SK-N-SH treated with all-trans-retinoic acid at 6 μM for 48 hours (cell line): ENCODE data around the gene MAPRE2.

Experiments used
- ARNTL ChIP-seq: fragments of 450-650 bp; formaldehyde crosslinking; IDR thresholded peaks from 2 replicates; pipeline ENCODE4 v1.5.0; 2020; ENCODE audit warnings: low read depth, mild to moderate bottlenecking, moderate library complexity, borderline replicate concordance
- GLIS3 ChIP-seq: fragments of 250-450 bp; sonication (Bioruptor Pico); IDR thresholded peaks from 2 replicates; pipeline ENCODE4 v1.5.0; 2020; ENCODE audit warnings: mild to moderate bottlenecking, moderate library complexity
- PATZ1 ChIP-seq: fragments of 250-450 bp; sonication (Bioruptor Pico); IDR thresholded peaks from 2 replicates; pipeline ENCODE4 v1.8.0; 2020; ENCODE audit warnings: mild to moderate bottlenecking, moderate library complexity, borderline replicate concordance
- ZFP3 ChIP-seq: fragments of 250-450 bp; sonication (Bioruptor Pico); IDR thresholded peaks from 2 replicates; pipeline ENCODE4 v1.5.0; 2020; ENCODE audit warnings: mild to moderate bottlenecking, moderate library complexity
- ZFP30 ChIP-seq: fragments of 450-650 bp; formaldehyde crosslinking; IDR thresholded peaks from 2 replicates; pipeline ENCODE4 v1.5.0; 2022; ENCODE audit warnings: mild to moderate bottlenecking, moderate library complexity
- ZNF565 ChIP-seq: fragments of 450-650 bp; formaldehyde crosslinking; conservative IDR thresholded peaks from 2 replicates; pipeline ENCODE4 v1.5.0; 2020; ENCODE audit warnings: low read depth, mild to moderate bottlenecking, moderate library complexity
- TF ChIP-seq, protein P1 (sequence below): fragments of 250-450 bp; sonication (Bioruptor Pico); IDR thresholded peaks from 2 replicates; pipeline ENCODE4 v1.5.1; 2020; ENCODE audit warnings: low read depth, mild to moderate bottlenecking, moderate library complexity

GRCh38 chr18:34991561-34991960 is 49.7 kb upstream of the MAPRE2 start:
- TF ChIP-seq, protein P1, sequence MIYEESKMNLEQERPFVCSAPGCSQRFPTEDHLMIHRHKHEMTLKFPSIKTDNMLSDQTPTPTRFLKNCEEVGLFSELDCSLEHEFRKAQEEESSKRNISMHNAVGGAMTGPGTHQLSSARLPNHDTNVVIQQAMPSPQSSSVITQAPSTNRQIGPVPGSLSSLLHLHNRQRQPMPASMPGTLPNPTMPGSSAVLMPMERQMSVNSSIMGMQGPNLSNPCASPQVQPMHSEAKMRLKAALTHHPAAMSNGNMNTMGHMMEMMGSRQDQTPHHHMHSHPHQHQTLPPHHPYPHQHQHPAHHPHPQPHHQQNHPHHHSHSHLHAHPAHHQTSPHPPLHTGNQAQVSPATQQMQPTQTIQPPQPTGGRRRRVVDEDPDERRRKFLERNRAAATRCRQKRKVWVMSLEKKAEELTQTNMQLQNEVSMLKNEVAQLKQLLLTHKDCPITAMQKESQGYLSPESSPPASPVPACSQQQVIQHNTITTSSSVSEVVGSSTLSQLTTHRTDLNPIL (CRISPR knock-in tag) = no peak
- TF ChIP-seq GLIS3 (no peak), ARNTL (no peak), PATZ1 (CRISPR knock-in tag) (no peak), ZNF565 (CRISPR knock-in tag) (no peak), ZFP30 (no peak), ZFP3 (no peak)
